ENCODE data around the gene SMC1B. TPM values are rescaled to one million over a fixed set of nuclear protein-coding genes. Genes with fewer than 3 reads are reported as not detected.

The SMC1B gene
- total and polyA plus RNA-seq, 2 of the 8 experiments (the other 6 are each of a cell fraction or from before 2014, with no cell fraction given), result 0.02 TPM; not detected in 1

- DNase-seq (ENCODE audit: low read depth in 1 of 2, low spot score in 2 of 2) (no peak), FAIRE-seq (no peak)
- ChIA-PET POLR2A (ENCODE audit: partially characterized antibody) (no interaction called here), CTCF (ENCODE audit: partially characterized antibody) (no interaction called here)
- Histone ChIP-seq H3K27ac (ENCODE audit: low read depth, low read length) (no peak overlapping the region), H2BK15ac (ENCODE audit: low read length) (no peak overlapping the region), H2AFZ (ENCODE audit: low read length) (no peak overlapping the region), H3K18ac (ENCODE audit: extremely low read depth, low read length) (no peak overlapping the region), H4K5ac (ENCODE audit: insufficient read length, low read depth, low read length) (no peak overlapping the region), H3K14ac (ENCODE audit: insufficient read length) (no peak overlapping the region), H3K9me3 (ENCODE audit: insufficient read depth in 2 of 2, low read depth in 1 of 2, low read length in 1 of 2) (no peaks in the 10 kb centered on the region), H3K4ac (replicated peaks; ENCODE audit: insufficient read length, low read depth, low read length) (no peak overlapping the region), H3K4me1 (replicated peaks in 1 of 4; ENCODE audit: control insufficient read depth in 3 of 4, insufficient read depth in 4 of 4, low read length in 3 of 4) (no peaks in the 10 kb centered on the region), H3K79me2 (ENCODE audit: control insufficient read depth in 1 of 2, insufficient read depth in 2 of 2, low read length in 2 of 2) (no peaks in the 10 kb centered on the region), H2BK5ac (ENCODE audit: low read depth, low read length) (no peak overlapping the region), H2AK5ac (ENCODE audit: low read depth, low read length) (no peak overlapping the region), H4K91ac (replicated peaks; ENCODE audit: insufficient read length, low read length) (no peak overlapping the region), H4K8ac (ENCODE audit: extremely low read depth, insufficient read depth, low read length) (no peak overlapping the region), H2BK120ac (replicated peaks; ENCODE audit: low read depth, low read length) (no peak overlapping the region), H4K20me1 (replicated peaks in 1 of 2; ENCODE audit: control insufficient read depth in 1 of 2, insufficient read depth in 2 of 2, low read length in 2 of 2) (no peaks in the 10 kb centered on the region), H3K9ac (replicated peaks in 1 of 4; ENCODE audit: extremely low read depth in 1 of 4, low read depth in 3 of 4, low read length in 3 of 4) (no peak overlapping the region), H2BK12ac (ENCODE audit: low read depth, low read length) (no peak overlapping the region), H3K23me2 (ENCODE audit: low read depth, low read length) (no peaks in the 10 kb centered on the region), H3K79me1 (ENCODE audit: low read depth, low read length) (no peaks in the 10 kb centered on the region), H3K36me3 (ENCODE audit: control insufficient read depth in 2 of 4, insufficient read depth in 4 of 4, low read length in 3 of 4) (no peaks in the 10 kb centered on the region), H3K56ac (replicated peaks; ENCODE audit: insufficient read length, low read depth, low read length) (no peak overlapping the region), H3K4me2 (ENCODE audit: insufficient read depth in 1 of 2, low read depth in 2 of 2, low read length in 2 of 2) (no peak overlapping the region), H3K4me3 (ENCODE audit: extremely low read depth in 1 of 4, insufficient read depth in 2 of 4, low read depth in 3 of 4, low read length in 4 of 4) (no peak overlapping the region), H3K27me3 (replicated peaks in 1 of 4; ENCODE audit: control insufficient read depth in 3 of 4, extremely low read depth in 1 of 4, insufficient read depth in 3 of 4, low read length in 3 of 4) (no peaks in the 10 kb centered on the region), H2BK20ac (ENCODE audit: low read length) (no peak overlapping the region), H3K23ac (ENCODE audit: insufficient read length) (no peak overlapping the region)
- 71% methylated on average over 3 of the region's 3 CpGs; no CpG with 5 or more reads in 1 of the 2 experiments for WGBS, 2 experiments (ENCODE audit: extremely low coverage in 1 of 2, insufficient coverage in 1 of 2, insufficient read length in 1 of 2, insufficient replicate concordance in 2 of 2, low coverage in 1 of 2, low lambda C conversion rate in 2 of 2, missing lambda C conversion rate in 1 of 2)
- TF ChIP-seq SIX5 (IDR thresholded peaks at IDR 0.05; ENCODE audit: low read depth, low read length) (no peak), EP300 (IDR thresholded peaks at IDR 0.05; ENCODE audit: borderline replicate concordance in 1 of 2, low read depth in 2 of 2, low read length in 2 of 2) (no peak), SP1 (IDR thresholded peaks at IDR 0.05; ENCODE audit: low read depth, low read length) (no peak)
These were observed 63.5 kb downstream of the SMC1B start for GRCh38 chr22:45349916-45350315.
